Neural cell (in vitro differentiated cells): Measurements from ENCODE around the gene BCOR. TPM values are rescaled to one million over a fixed set of nuclear protein-coding genes. Genes with fewer than 3 reads are reported as not detected.

ENCODE experiments used
- H2AFZ ChIP-seq: fragments of 200-600, 300-800 bp; sonication (generic), shearing (Covaris generic); 2 replicates; pipeline ENCODE4 v1.6.0; 2014; ENCODE audit warnings: low read depth, mild to moderate bottlenecking, antibody characterized with exemption, low read length, moderate library complexity
- H3F3A ChIP-seq: fragments of 200-600 bp; shearing (Covaris generic); 2 replicates; pipeline ENCODE4 v1.6.1; 2016; ENCODE audit warnings: mild to moderate bottlenecking, moderate library complexity, mixed read lengths, antibody characterized with exemption, low read length; ENCODE audit not compliant: insufficient read depth, poor library complexity, severe bottlenecking
- H3K27ac ChIP-seq: fragments of 200-600, 300-800 bp; sonication (generic), shearing (Covaris generic); 2 replicates; pipeline ENCODE4 v1.5.1; 2014; ENCODE audit warnings: mild to moderate bottlenecking, low read length, moderate library complexity
- H3K27me3 ChIP-seq: fragments of 300-800, 200-600 bp; sonication (generic), shearing (Covaris generic); 2 replicates; pipeline ENCODE4 v1.6.0; 2014; ENCODE audit warnings: mild to moderate bottlenecking, low read depth, low read length, moderate library complexity; ENCODE audit not compliant: insufficient read depth
- H3K36me3 ChIP-seq: fragments of 300-800, 200-600 bp; sonication (generic), shearing (Covaris generic); 2 replicates; pipeline ENCODE4 v1.5.1; 2014; ENCODE audit warnings: mild to moderate bottlenecking, antibody characterized with exemption, low read length, moderate library complexity; ENCODE audit not compliant: insufficient read depth
- H3K4me2 ChIP-seq: fragments of 300-800, 200-600 bp; sonication (generic), shearing (Covaris generic); 2 replicates; pipeline ENCODE4 v1.6.0; 2014; ENCODE audit warnings: mild to moderate bottlenecking, low read length
- H3K4me3 ChIP-seq: fragments of 300-800, 200-600 bp; sonication (generic), shearing (Covaris generic); 2 replicates; pipeline ENCODE4 v1.5.1; 2014; ENCODE audit warnings: mild to moderate bottlenecking, low read length, moderate library complexity
- H3K79me2 ChIP-seq: fragments of 200-600 bp; shearing (Covaris generic); replicated peaks from 2 replicates; pipeline ENCODE4 v1.6.0; 2014; ENCODE audit warnings: mild to moderate bottlenecking, low read length, moderate library complexity; ENCODE audit not compliant: insufficient read depth
- H3K9ac ChIP-seq: fragments of 300-800, 200-600 bp; sonication (generic), shearing (Covaris generic); 2 replicates; pipeline ENCODE4 v1.6.1; 2016; ENCODE audit warnings: mild to moderate bottlenecking, low read length, mixed read lengths
- H3K9me2 ChIP-seq: fragments of 200-600 bp; shearing (Covaris generic); 2 replicates; pipeline ENCODE4 v1.6.1; 2016; ENCODE audit warnings: mild to moderate bottlenecking, low read length, mixed read lengths; ENCODE audit not compliant: insufficient read depth
- H3K9me3 ChIP-seq: fragments of 200-600, 300-800 bp; sonication (generic), shearing (Covaris generic); 2 replicates; pipeline ENCODE4 v1.6.1; 2016; ENCODE audit warnings: mild to moderate bottlenecking, mixed run types, low read length, moderate library complexity, mixed read lengths
- H4K20me1 ChIP-seq: fragments of 200-600 bp; shearing (Covaris generic); 2 replicates; pipeline ENCODE4 v1.6.1; 2016; ENCODE audit warnings: mild to moderate bottlenecking, mixed run types; ENCODE audit not compliant: insufficient read depth
- CTCF ChIP-seq: fragments of 450-650 bp; IDR thresholded peaks from 2 replicates; pipeline ENCODE4 v1.5.1; 2014; ENCODE audit warnings: antibody characterized with exemption, mild to moderate bottlenecking, moderate library complexity; ENCODE audit not compliant: poor library complexity, severe bottlenecking
- EP300 ChIP-seq: fragments of 450-650 bp; conservative IDR thresholded peaks from 2 replicates; pipeline ENCODE4 v1.6.1; 2014; ENCODE audit warnings: antibody characterized with exemption, mild to moderate bottlenecking, moderate library complexity; ENCODE audit not compliant: poor library complexity, severe bottlenecking
- EZH2 ChIP-seq: fragments of 200-600, 300-800 bp; shearing (Covaris generic), sonication (generic); IDR thresholded peaks from 2 replicates; pipeline ENCODE4 v1.6.1; 2014; ENCODE audit warnings: antibody characterized with exemption, low read length, borderline replicate concordance, mild to moderate bottlenecking; ENCODE audit not compliant: insufficient read depth, poor library complexity, severe bottlenecking
- MXI1 ChIP-seq: fragments of 450-650 bp; conservative IDR thresholded peaks from 2 replicates; pipeline ENCODE4 v1.6.1; 2014; ENCODE audit warnings: antibody characterized with exemption, mild to moderate bottlenecking; ENCODE audit not compliant: poor library complexity, severe bottlenecking
- POLR2AphosphoS5 ChIP-seq: IDR thresholded peaks from 2 replicates; pipeline ENCODE4 v1.6.1; 2012
- RAD21 ChIP-seq: fragments of 450-650 bp; conservative IDR thresholded peaks from 2 replicates; pipeline ENCODE4 v1.6.1; 2014; ENCODE audit warnings: antibody characterized with exemption, mild to moderate bottlenecking, moderate library complexity
- REST ChIP-seq: IDR thresholded peaks from 2 replicates; pipeline ENCODE4 v1.6.1; 2012; ENCODE audit warnings: borderline replicate concordance
- SMC3 ChIP-seq: fragments of 450-650 bp; conservative IDR thresholded peaks from 2 replicates; pipeline ENCODE4 v1.6.1; 2014; ENCODE audit warnings: antibody characterized with exemption, mild to moderate bottlenecking, moderate library complexity; ENCODE audit not compliant: poor library complexity
- TAF1 ChIP-seq: IDR thresholded peaks from 2 replicates; pipeline ENCODE4 v1.6.1; 2012; ENCODE audit warnings: low read depth
- polyA plus RNA-seq: library from polyadenylated mRNA; depleted of rRNA; stranded (reverse); fragments of >200 nt; gene quantifications from 2 replicates; pipeline ENCODE4 v1.2.3, GENCODE V29; 2014

Gene BCOR
- polyA plus RNA-seq, 1 donor from 2014 or later: 18.0 TPM

GRCh38 chrX:40099055-40099958 lies 1.5 kb upstream of the BCOR start:
- H3K4me3 ChIP-seq: peak overlapping the region; percentile 79
- TF ChIP-seq REST (no peak), MXI1 (no peak), EP300 (no peak), RAD21 (no peak), POLR2AphosphoS5 (no peak), EZH2 (no peak), CTCF (no peak), SMC3 (no peak), TAF1 (no peak)
- no peaks in the 10 kb centered on the region for H3K9me2 ChIP-seq
- no peaks in the 10 kb centered on the region for H3K79me2 ChIP-seq
- H3K4me2 ChIP-seq: no peak overlapping the region
- no peaks in the 10 kb centered on the region for H3K36me3 ChIP-seq
- H3K27ac ChIP-seq: peak overlapping the region; percentile 57
- no peaks in the 10 kb centered on the region for H3F3A ChIP-seq
- H3K9ac ChIP-seq: peak overlapping the region; percentile 80
- H3K27me3 ChIP-seq: no peaks in the 10 kb centered on the region
- no peak overlapping the region for H2AFZ ChIP-seq
- H3K9me3 ChIP-seq: no peaks in the 10 kb centered on the region
- H4K20me1 ChIP-seq: no peaks in the 10 kb centered on the region

GRCh38 chrX:40098264-40099054 lies 701 bp upstream of the BCOR start:
- Histone ChIP-seq H4K20me1 (no peaks in the 10 kb centered on the region), H3K79me2 (peaks cover 6% of the 10 kb centered on the region), H3K27ac (peak overlapping the region; percentile 57), H3K9me2 (no peaks in the 10 kb centered on the region), H3F3A (no peaks in the 10 kb centered on the region), H3K27me3 (no peaks in the 10 kb centered on the region), H3K9me3 (no peaks in the 10 kb centered on the region), H2AFZ (no peak overlapping the region), H3K4me2 (peak overlapping the region; percentile 30), H3K4me3 (peak overlapping the region; percentile 79), H3K36me3 (no peaks in the 10 kb centered on the region), H3K9ac (peak overlapping the region; percentile 80)
- TF ChIP-seq POLR2AphosphoS5 (no peak), EP300 (no peak), SMC3 (peak; percentile 31), TAF1 (no peak), RAD21 (peak; percentile 23)
